GM11168 (cell line): ENCODE data around the gene LY6G5C.

Experiments
- in situ Hi-C: fragments of 300-500 bp; cut with MboI; formaldehyde crosslinking; loops from one replicate; pipeline ENCODE4 v1.12.0; 2022; ENCODE audit warnings: low sequenced_read_pairs; ENCODE audit not compliant: unreplicated experiment

The LY6G5C gene

GRCh38 chr6:31663961-31664789, 16.7 kb downstream of the LY6G5C start:
- in situ Hi-C loops = no loop called here

DNA sequence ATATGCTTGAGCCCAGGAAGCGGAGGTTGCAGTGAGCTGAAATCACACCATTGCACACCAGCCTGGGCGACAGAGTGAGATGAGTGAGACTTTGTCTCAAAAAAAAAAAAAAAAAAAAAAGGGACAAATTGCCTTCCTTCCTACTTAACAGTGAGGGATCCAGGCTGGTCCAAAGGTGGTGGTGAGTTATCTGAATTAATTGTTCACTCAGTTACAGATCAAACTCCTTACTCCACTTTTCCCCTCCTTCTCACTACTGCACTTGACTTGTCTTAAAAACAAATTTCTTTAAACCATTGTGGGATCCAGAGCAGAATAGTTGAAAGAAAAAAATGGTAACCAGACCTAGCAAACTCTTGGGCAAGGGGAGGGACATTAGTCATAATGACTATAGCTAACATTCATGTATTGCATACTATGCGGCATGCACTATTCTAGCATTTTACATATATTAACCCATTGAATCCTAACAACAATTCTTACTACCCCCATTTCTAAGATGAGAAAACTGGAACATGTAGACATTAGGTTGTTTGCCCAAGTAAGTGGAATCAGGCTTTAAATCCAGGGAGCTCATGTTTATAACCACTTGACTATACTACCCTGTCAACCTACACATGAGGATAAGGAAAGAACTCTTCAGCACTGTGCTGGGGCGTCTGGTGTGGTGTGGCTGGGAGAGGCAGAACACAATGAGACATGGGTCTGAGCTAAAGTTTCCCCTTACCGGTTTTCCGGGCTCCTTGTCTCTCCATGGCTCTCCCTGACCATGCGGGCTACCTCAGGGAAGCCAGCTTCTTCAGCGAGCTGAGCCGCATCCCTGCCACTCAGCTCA, 17.5 kb downstream of the LY6G5C start:
- in situ Hi-C loops = no loop called here

GRCh38 chr6:31662124-31662723, 18.6 kb downstream of the LY6G5C start:
- in situ Hi-C loops = no loop called here

DNA sequence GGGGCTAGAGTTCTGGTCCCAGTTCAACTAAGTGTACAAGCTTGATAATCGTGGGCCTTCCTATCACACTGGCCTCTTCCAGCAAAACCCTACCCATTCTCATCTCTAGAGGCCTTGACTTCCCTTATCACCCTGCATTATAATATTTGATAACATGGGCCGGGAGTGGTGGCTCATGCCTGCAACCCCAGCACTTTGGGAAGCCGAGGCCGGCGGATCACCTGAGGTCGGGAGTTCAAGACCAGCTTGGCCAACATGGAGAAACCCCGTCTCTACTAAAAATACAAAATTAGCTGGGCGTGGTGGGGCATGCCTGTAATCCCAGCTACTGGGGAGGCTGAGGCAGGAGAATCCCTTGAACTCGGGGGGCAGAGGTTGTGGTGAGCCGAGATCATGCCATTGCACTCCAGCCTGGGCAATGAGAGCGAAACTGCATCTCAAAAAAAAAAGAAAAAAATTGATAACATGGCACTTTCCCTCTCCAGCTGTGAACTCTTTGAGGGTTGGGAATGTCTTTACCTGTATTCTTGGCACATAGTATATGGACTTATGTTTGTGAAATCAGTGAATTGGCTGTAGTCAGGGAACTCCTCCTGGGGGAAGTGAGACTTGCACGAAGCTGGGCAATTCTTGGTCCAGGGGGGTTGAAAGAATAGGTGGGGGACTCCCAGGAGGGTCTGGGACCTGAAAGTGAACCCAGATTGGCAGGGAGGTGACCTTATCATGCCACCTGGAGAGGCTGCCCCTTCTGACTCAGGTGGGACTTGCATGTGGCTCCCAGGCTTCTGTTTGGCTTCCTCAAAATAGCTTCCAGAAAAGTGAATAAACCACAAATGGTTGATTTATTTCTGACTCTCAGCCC, 19.4 kb downstream of the LY6G5C start:
- in situ Hi-C loops = no loop called here

DNA sequence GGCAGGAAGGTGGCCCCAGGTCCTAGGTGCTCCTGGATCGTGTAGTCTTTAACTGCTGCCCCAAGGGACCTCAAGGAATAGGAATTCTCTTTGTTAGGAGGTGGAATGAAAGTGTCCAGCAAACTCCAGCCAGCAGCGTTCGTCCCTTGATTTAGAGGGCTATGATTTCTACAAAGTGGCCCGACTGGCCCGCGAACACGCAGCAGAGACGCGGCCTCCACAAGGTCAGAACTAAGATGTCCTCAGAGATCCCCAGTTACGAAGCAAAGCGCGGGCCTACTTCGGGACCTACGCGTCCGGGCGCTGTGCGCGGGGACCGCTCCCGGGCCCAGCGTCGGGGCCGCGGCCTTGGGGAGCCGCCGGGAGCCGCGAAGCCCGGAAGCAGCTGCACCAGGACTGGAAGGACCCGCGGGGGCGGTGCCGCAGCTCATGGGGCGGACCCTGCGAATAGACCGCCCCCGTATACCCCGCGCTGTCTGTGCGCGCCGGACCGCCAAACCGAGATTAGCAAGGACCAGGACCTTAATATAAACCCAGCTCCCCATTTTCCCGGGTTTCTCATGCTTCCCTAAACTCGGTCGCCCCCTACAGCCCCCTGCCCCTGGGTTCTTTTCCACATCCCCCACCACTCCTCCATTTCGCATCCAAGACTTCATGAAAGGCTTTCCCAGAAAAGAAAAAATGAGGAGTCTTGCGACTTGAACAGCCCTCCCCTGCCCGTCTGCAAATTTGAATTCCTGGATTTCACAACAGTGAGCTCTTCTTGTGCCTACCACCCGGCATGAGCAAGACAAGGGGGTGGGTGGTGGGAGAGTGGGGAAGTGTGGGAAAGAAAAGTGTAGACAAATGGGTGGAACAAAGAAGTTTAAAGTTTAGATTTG, 20.2 kb downstream of the LY6G5C start, which contains the start of gene C6orf47:
C6orf47 (minus strand) TSS at position 398 of the 881 bp plus-strand sequence. CDS start 831 bp downstream, outside the sequence.
- in situ Hi-C loops = no loop called here

- in situ Hi-C loops = no loop called here
Observed at GRCh38 chr6:31659649-31660380, 21.1 kb downstream of the LY6G5C start.

- in situ Hi-C loops = no loop called here
Observed at GRCh38 chr6:31658983-31659648, 21.8 kb downstream of the LY6G5C start.

DNA sequence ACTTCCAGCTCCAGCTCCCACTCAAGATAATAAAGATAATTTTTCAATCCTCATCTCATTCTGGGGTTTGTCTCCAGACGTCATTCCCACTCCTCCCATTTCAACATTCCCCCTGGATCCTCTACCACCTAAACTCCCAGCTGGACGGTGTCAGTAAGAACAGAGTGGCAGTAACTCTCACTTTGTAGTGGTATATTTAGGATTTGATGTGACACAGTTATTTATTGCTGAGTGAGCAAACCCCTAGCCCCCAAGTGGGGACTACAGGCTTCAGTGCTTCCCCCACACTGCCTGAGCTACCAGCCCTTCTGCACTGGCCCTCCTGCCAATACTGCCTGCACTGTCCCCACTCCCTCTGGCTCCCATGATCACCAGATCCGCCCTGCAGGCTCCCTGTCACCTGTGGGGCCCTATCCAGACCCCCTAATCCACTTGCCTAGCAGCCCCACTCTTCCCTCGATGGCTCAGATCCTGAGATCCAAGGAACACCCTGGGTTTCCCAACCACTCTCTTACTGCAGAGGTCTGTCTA, 22.6 kb downstream of the LY6G5C start:
- in situ Hi-C loops = no loop called here

- in situ Hi-C loops = no loop called here
Observed at GRCh38 chr6:31657406-31658157, 23.3 kb downstream of the LY6G5C start.

DNA sequence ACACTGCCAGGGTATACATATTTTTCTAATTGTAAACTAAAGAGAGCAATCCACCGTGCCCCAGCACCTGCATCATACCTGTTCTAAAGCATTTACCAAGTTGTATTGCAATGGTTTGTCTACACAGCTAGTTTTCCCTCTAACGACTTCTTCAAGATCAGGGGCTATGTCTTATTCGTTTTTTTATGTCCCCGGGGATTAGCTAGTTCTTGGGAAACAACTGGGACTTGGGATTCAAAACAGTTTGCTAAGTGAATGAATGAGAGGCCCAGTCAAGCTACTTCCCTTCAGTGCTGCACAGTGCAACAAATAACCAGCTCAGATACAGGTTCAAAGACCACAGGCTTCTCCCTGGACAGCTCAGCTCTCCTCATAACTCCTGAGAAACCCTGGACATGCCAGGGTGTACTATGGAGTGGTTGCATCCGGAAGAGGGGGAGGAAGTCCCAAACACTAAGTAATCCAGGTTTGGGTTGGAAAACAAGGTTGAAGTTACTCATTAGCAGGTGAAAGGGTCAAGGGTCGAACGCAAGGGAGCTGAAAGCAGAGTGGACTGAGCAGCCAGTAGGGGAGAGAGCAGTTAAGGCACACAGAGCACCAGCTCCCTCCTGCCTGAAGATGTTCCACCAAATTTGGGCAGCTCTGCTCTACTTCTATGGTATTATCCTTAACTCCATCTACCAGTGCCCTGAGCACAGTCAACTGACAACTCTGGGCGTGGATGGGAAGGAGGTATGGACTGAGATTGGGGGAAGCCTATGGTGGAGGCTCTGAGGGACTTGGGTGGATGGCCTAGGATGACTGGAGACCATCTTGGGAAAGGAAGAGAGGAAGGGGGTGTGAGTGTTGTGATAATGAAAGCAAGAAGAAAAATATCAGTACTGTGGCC, 25.3 kb downstream of the LY6G5C start, which contains the start of gene APOM:
APOM (plus strand) TSS at position 546 of the 889 bp plus-strand sequence; CDS start at position 619, 73 bp downstream.
- in situ Hi-C loops = no loop called here

GRCh38 chr6:31654574-31655348, 26.1 kb downstream of the LY6G5C start:
- in situ Hi-C loops = no loop called here

GRCh38 chr6:31652925-31653724, 27.7 kb downstream of the LY6G5C start:
- in situ Hi-C loops = no loop called here

- in situ Hi-C loops = no loop called here
Observed at GRCh38 chr6:31651602-31652191, 29.2 kb downstream of the LY6G5C start.

DNA sequence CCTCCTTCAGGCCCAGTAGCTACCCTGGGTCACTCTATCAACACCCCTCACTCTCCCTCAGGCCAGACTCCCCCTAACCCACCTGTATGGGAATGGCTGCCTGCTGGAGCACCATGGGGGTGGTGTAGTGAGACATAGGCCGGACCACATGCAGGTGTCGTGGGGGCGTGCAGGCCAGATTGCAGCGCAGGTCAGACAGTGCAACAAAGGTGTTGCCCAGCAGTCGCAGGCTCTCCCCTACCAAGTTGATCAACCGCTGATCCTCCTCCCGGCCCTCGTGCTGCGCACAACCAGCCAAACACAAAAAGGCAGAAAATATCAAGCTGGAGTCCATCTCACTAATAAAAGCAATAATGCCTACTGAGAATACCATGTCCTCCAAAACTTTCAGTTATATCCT, 35.5 kb downstream of the LY6G5C start:
- in situ Hi-C loops = no loop called here
